ENCODE results near the gene PPP3CA.

DNA sequence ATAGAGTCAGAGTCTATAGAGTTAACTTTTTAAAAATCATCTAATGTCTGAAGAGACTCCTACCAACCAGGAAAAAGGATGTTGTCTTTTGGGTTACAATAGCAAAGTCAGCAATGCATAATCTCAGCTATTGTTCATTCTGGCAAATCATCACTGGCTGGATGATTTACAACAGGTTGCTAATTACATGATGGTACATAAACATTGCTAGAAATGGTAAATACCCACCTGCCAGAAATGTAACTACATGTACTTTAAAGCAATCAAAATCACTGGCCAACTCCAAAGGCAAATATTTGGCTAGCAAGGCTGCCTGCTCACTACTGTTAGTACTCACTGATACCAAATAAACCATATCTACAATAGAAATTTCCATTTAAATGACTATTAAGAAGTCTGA, 91.1 kb downstream of the PPP3CA start:
- TF ChIP-seq, protein P1, sequence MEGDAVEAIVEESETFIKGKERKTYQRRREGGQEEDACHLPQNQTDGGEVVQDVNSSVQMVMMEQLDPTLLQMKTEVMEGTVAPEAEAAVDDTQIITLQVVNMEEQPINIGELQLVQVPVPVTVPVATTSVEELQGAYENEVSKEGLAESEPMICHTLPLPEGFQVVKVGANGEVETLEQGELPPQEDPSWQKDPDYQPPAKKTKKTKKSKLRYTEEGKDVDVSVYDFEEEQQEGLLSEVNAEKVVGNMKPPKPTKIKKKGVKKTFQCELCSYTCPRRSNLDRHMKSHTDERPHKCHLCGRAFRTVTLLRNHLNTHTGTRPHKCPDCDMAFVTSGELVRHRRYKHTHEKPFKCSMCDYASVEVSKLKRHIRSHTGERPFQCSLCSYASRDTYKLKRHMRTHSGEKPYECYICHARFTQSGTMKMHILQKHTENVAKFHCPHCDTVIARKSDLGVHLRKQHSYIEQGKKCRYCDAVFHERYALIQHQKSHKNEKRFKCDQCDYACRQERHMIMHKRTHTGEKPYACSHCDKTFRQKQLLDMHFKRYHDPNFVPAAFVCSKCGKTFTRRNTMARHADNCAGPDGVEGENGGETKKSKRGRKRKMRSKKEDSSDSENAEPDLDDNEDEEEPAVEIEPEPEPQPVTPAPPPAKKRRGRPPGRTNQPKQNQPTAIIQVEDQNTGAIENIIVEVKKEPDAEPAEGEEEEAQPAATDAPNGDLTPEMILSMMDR (IDR thresholded peaks at IDR 0.05) = no peak
- TF ChIP-seq POLR2A (IDR thresholded peaks at IDR 0.05) (no peak), POLR2AphosphoS5 (IDR thresholded peaks at IDR 0.05) (no peak)

Data from breast epithelium (tissue), 3 donors.